ENCODE measurements around the gene GFPT1.

- TF ChIP-seq CTCF (IDR thresholded peaks at IDR 0.05) (no peak), POLR2AphosphoS5 (IDR thresholded peaks at IDR 0.05) (no peak), POLR2A (IDR thresholded peaks at IDR 0.05) (no peak)
These were observed 10.2 kb upstream of the GFPT1 start for GRCh38 chr2:69397234-69397633.
